WTC11 (cell line): ENCODE data around the gene CDC25B.

Experiments
- JAZF1 ChIP-seq: fragments of 250-450 bp; sonication (Bioruptor Pico); IDR thresholded peaks from 2 replicates; pipeline ENCODE4 v1.9.0; 2021; ENCODE audit warnings: moderate library complexity, mild to moderate bottlenecking, inconsistent platforms
- NR2C2 ChIP-seq: sonication (generic); formaldehyde crosslinking; IDR thresholded peaks from 2 replicates; pipeline ENCODE4 v1.8.0; 2022; ENCODE audit warnings: mild to moderate bottlenecking, missing genetic modification reagents

- TF ChIP-seq JAZF1 (CRISPR knock-in tag): no peak
- no peak for TF ChIP-seq NR2C2
Observed at GRCh38 chr20:3787324-3788014, 8.6 kb upstream of the CDC25B start.
